HG03457 (cell line): ENCODE results near the gene TTC28.
"Not testable (repeated sequence)": the region's sequence is repeated elsewhere in the genome, so short reads cannot be mapped to it uniquely, and the experiment has no call there.

Source experiments
- ATAC-seq: cut with Tn5 transposase; IDR thresholded peaks from one replicate; pipeline ENCODE4 v1.9.1; 2021; ENCODE audit warnings: moderate number of reproducible peaks; ENCODE audit not compliant: unreplicated experiment

TTC28 gene

GRCh38 chr22:28608546-28608945, 71.1 kb downstream of the TTC28 start:
- ATAC-seq: no peak

GRCh38 chr22:28607795-28608194, 71.8 kb downstream of the TTC28 start:
- no peak for ATAC-seq

GRCh38 chr22:28604966-28605761, 74.5 kb downstream of the TTC28 start:
- no peak for ATAC-seq

GRCh38 chr22:28601915-28602314, 77.7 kb downstream of the TTC28 start:
- no peak for ATAC-seq

- no peak for ATAC-seq
These were observed 79.0 kb downstream of the TTC28 start for GRCh38 chr22:28600546-28601143.

- ATAC-seq: no peak
These were observed 79.9 kb downstream of the TTC28 start for GRCh38 chr22:28599693-28600092.

GRCh38 chr22:28597665-28598064, 82.0 kb downstream of the TTC28 start:
- ATAC-seq: no peak

GRCh38 chr22:28594797-28595462, 84.7 kb downstream of the TTC28 start:
- ATAC-seq: no peak

DNA sequence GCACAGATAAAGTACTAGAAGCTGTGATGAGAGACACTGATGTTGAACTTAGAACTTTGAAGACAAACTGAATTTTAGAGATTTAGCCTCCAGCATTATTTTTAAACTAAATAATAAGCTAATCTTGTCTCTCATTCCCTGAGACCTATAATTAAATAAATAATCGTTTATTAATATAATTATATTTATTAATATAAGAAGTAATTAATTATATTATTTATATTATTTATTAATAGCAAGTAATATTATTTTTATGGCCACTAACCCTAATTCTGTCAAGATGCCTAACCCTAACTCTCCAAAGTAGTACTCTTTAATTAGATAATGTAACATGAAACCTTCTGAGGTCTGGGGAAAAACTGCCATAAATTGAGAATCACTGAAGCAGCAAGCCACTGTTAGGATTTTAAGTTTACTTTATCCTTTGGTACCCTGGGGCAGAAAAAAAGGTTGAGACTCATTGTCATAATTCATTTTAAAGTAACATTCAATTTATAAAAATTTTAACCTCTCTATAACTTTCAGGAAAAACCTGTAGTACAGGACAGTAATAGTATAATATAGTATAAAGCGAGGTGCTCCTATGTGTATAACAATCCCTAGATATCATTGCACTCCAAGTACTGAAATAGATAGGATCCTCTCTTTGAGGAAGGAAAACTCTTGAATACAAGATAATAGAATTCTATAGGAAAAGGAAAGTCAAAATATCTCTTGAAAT, 85.4 kb downstream of the TTC28 start:
- ATAC-seq: no peak

- ATAC-seq: no peak
These were observed 86.3 kb downstream of the TTC28 start for GRCh38 chr22:28593299-28593698.

DNA sequence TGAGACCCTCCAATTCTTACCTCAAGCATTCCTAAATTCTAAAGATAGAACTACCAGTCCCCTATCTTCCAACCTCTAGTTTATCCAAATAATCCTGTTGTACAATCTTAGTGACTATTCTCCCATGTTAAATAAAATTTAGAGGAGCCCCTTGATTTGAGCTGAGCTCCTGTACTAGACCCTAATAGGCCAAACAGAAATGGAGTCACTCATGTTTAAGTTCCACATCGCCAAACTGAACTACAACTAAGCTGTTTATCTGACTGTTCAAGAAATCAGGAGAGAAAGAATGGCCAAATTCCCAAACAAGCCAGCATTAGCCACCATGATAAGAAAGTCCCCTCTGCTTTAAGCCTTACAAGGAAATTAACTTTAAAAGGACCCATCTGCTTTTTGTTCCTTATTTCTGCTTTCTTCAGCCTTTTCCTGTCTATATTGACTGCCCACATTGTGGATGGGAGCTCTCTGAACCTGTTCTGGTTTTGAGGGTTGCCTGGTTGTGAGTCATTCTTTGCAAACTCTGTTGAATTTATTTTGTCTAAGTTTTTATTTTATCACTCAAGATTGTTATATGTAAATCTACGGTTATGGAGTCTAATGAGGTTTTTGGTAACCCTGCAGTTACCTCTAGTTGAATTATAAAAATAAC, 90.4 kb downstream of the TTC28 start:
- no peak for ATAC-seq

GRCh38 chr22:28585324-28585723, 94.3 kb downstream of the TTC28 start:
- ATAC-seq: no peak

DNA sequence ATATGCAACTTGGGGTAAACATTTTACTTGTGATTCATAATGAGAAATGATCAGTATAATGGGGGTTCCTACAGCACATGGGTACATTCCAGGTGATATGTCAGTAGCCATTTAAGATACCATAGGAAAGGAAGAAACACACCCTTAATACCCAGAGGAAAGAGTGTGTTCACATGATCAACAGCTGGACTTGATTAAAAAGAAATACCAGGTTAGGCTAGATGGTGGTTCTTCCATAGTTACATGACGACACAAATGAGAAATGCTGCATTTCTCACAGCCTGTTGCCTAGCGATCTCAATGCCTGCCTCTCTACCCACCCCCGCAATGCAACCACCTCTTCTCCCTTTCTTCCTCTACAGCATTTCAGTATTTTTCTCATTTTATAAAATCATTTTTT, 96.8 kb downstream of the TTC28 start:
- ATAC-seq: no peak

DNA sequence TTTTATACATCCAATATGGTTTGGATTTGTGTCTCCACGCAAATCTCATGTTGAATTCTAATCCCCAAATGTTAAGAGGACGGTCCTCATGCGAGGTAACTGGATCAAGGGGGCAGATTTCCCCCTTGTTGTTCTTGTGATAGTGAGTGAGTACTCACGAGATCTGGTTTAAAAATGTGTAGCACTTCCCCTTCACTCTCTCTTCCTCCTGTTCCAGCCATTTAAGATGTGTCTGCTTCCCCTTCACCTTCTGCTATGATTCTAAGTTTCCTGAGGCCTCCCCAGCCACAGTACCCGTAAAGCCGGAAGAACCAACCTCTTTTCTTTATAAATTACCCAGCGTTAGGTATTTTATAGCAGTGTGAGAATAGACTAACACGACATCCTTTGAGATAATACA, 98.6 kb downstream of the TTC28 start:
- ATAC-seq: no peak

GRCh38 chr22:28576162-28576561, 103.5 kb downstream of the TTC28 start:
- no peak for ATAC-seq

- no peak for ATAC-seq
These were observed 105.4 kb downstream of the TTC28 start for GRCh38 chr22:28574159-28574788.

DNA sequence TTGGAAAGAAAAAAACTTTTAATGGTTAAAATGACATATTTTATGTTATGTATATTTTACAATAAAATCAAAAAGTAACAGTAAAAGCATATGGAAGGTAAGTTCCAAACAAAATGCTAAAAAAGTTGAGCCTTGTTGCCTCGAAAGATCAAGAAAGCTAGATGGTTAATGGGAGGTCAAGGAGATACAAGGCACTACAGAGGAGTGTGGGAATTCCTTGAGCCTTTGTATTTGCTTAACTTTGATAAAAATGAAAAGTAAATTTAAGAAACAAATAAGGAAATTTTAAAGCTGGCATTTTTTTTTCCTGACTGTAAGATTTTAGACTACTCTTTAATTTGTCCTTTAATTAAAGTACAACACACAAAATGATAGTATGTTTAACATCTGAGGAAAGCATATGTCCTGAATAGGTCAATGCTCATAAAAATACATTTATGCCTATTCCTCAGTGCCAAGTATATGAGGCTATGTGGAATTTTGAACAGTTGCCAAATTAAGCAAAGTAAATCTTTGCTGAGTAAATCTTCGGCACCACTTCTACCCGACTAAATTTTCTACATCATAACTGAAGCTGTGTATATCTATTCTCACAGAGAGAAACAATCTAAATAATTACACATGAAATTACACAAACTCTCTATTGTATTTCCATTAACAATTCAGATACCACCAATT, 108.8 kb downstream of the TTC28 start:
- no peak for ATAC-seq

GRCh38 chr22:28568974-28569373, 110.7 kb downstream of the TTC28 start:
- not testable (repeated sequence) for ATAC-seq

- no peak for ATAC-seq
These were observed 111.5 kb downstream of the TTC28 start for GRCh38 chr22:28568099-28568498.
